H9 (cell line): ENCODE measurements around the gene NALCN. TPM values are rescaled to one million over a fixed set of nuclear protein-coding genes. Genes with fewer than 3 reads are reported as not detected.

Experiments
- DNase-seq: peaks from one replicate; pipeline ENCODE4 v3.0.0-alpha.2; 2017
- H2AFZ ChIP-seq: one replicate; pipeline ENCODE4 v1.6.1; 2013; ENCODE audit warnings: mild to moderate bottlenecking, low read length, control low read depth, moderate library complexity
- H2AK5ac ChIP-seq: 2 replicates; pipeline ENCODE4 v1.6.1; 2013; ENCODE audit warnings: low read length, control low read depth, mixed read lengths; ENCODE audit not compliant: insufficient read length
- H2BK120ac ChIP-seq: one replicate; pipeline ENCODE4 v1.6.1; 2013; ENCODE audit warnings: low read depth, mild to moderate bottlenecking, low read length, control low read depth, inconsistent platforms; ENCODE audit not compliant: poor library complexity, severe bottlenecking
- H2BK12ac ChIP-seq: 2 replicates; pipeline ENCODE4 v1.6.1; 2013; ENCODE audit warnings: low read length, control low read depth, mixed read lengths, low read depth; ENCODE audit not compliant: insufficient read length
- H2BK15ac ChIP-seq: 2 replicates; pipeline ENCODE4 v1.6.1; 2013; ENCODE audit warnings: low read depth, low read length, control low read depth
- H2BK20ac ChIP-seq: one replicate; pipeline ENCODE4 v1.6.1; 2013; ENCODE audit warnings: low read depth, mild to moderate bottlenecking, low read length, control low read depth, inconsistent platforms; ENCODE audit not compliant: poor library complexity, severe bottlenecking
- H2BK5ac ChIP-seq: 2 replicates; pipeline ENCODE4 v1.6.1; 2013; ENCODE audit warnings: low read length, control low read depth, mixed read lengths; ENCODE audit not compliant: insufficient read length
- H3K14ac ChIP-seq: 2 replicates; pipeline ENCODE4 v1.6.1; 2013; ENCODE audit warnings: low read length, control low read depth; ENCODE audit not compliant: insufficient read depth
- H3K18ac ChIP-seq: 2 replicates; pipeline ENCODE4 v1.6.1; 2013; ENCODE audit warnings: low read depth, mild to moderate bottlenecking, mixed read lengths, low read length, control low read depth; ENCODE audit not compliant: insufficient read length
- H3K23ac ChIP-seq: 2 replicates; pipeline ENCODE4 v1.6.1; 2013; ENCODE audit warnings: low read length, control low read depth, mixed read lengths, low read depth; ENCODE audit not compliant: insufficient read length
- H3K23me2 ChIP-seq: 2 replicates; pipeline ENCODE4 v1.6.1; 2013; ENCODE audit warnings: low read depth, mild to moderate bottlenecking, mixed read lengths, low read length, control low read depth; ENCODE audit not compliant: insufficient read length, poor library complexity, severe bottlenecking
- H3K27ac ChIP-seq: 2 replicates; pipeline ENCODE4 v1.5.1; 2013; ENCODE audit warnings: low read length, control low read depth, mixed read lengths, low read depth; ENCODE audit not compliant: insufficient read length
- H3K27me3 ChIP-seq: 2 replicates; pipeline ENCODE4 v1.6.1; 2013; ENCODE audit warnings: low read length, control low read depth, inconsistent platforms; ENCODE audit not compliant: insufficient read depth
- H3K4ac ChIP-seq: 2 replicates; pipeline ENCODE4 v1.6.1; 2013; ENCODE audit warnings: low read depth, mild to moderate bottlenecking, control low read depth, inconsistent platforms, low read length, moderate library complexity
- H3K4me1 ChIP-seq: 2 replicates; pipeline ENCODE4 v1.6.1; 2013; ENCODE audit warnings: low read length, control low read depth, inconsistent platforms; ENCODE audit not compliant: insufficient read depth
- H3K4me2 ChIP-seq: 2 replicates; pipeline ENCODE4 v1.6.1; 2013; ENCODE audit warnings: low read length, control low read depth, mixed read lengths; ENCODE audit not compliant: insufficient read length, insufficient read depth
- H3K56ac ChIP-seq: 2 replicates; pipeline ENCODE4 v1.6.1; 2013; ENCODE audit warnings: low read depth, mild to moderate bottlenecking, mixed read lengths, low read length, control low read depth; ENCODE audit not compliant: insufficient read length
- H3K79me1 ChIP-seq: 2 replicates; pipeline ENCODE4 v1.6.1; 2013; ENCODE audit warnings: low read depth, mild to moderate bottlenecking, moderate library complexity, low read length, control low read depth, inconsistent platforms; ENCODE audit not compliant: insufficient read depth, poor library complexity, severe bottlenecking
- H3K79me2 ChIP-seq: 2 replicates; pipeline ENCODE4 v1.6.1; 2013; ENCODE audit warnings: low read length, control low read depth, inconsistent platforms; ENCODE audit not compliant: insufficient read depth
- H3K9ac ChIP-seq: 2 replicates; pipeline ENCODE4 v1.6.1; 2013; ENCODE audit warnings: low read length, control low read depth, mixed read lengths; ENCODE audit not compliant: insufficient read length; ENCODE audit errors: extremely low read depth
- H3K9me3 ChIP-seq: one replicate; pipeline ENCODE4 v1.6.1; 2013; ENCODE audit warnings: low read depth, low read length, inconsistent platforms; ENCODE audit not compliant: control insufficient read depth
- H3T11ph ChIP-seq: one replicate; pipeline ENCODE4 v1.6.1; 2013; ENCODE audit warnings: mild to moderate bottlenecking, low read length, control low read depth, inconsistent platforms
- H4K20me1 ChIP-seq: one replicate; pipeline ENCODE4 v1.6.1; 2013; ENCODE audit not compliant: control insufficient read depth, insufficient read length, insufficient read depth
- H4K5ac ChIP-seq: 2 replicates; pipeline ENCODE4 v1.6.1; 2013; ENCODE audit warnings: low read depth, mild to moderate bottlenecking, mixed read lengths, low read length, control low read depth; ENCODE audit not compliant: insufficient read length
- H4K8ac ChIP-seq: replicated peaks from 2 replicates; pipeline ENCODE4 v1.6.1; 2013; ENCODE audit warnings: low read length, control low read depth, mixed read lengths, low read depth; ENCODE audit not compliant: insufficient read length
- H4K91ac ChIP-seq: 2 replicates; pipeline ENCODE4 v1.6.1; 2013; ENCODE audit warnings: low read depth, mild to moderate bottlenecking, moderate library complexity, mixed read lengths, low read length, control low read depth; ENCODE audit not compliant: insufficient read length
- H3K27ac Mint-ChIP-seq, 3 experiments: 2 replicates in 2 of 3; 3 replicates in 1 of 3; pipeline ENCODE4 v1.8.0; 2020 to 2021; ENCODE audit warnings: mixed read lengths in 3 of 3, mild to moderate bottlenecking in 1 of 3, moderate library complexity in 1 of 3
- H3K27me3 Mint-ChIP-seq: 2 replicates; pipeline ENCODE4 v1.8.0; 2021; ENCODE audit warnings: low read depth, mild to moderate bottlenecking, moderate library complexity, mixed read lengths
- H3K36me3 Mint-ChIP-seq, 3 experiments: 2 replicates in 2 of 3; 3 replicates in 1 of 3; pipeline ENCODE4 v1.8.0; 2020 to 2021; ENCODE audit warnings: low read depth in 3 of 3, mixed read lengths in 3 of 3; ENCODE audit not compliant: insufficient read depth in 1 of 3
- H3K4me1 Mint-ChIP-seq, 2 experiments: 2 replicates each; pipeline ENCODE4 v1.8.0; 2020; ENCODE audit warnings: mixed read lengths in 2 of 2
- H3K4me3 Mint-ChIP-seq, 2 experiments: 2 replicates in 1 of 2; 3 replicates in 1 of 2; pipeline ENCODE4 v1.8.0; 2020 to 2021; ENCODE audit warnings: mild to moderate bottlenecking in 2 of 2, mixed read lengths in 2 of 2, moderate library complexity in 1 of 2
- H3K9me3 Mint-ChIP-seq, 2 experiments: 2 replicates in 1 of 2; 3 replicates in 1 of 2; pipeline ENCODE4 v1.8.0; 2020; ENCODE audit warnings: mild to moderate bottlenecking in 2 of 2, mixed read lengths in 2 of 2, moderate library complexity in 1 of 2
- total RNA-seq: library from RNA; stranded (reverse); gene quantifications from 2 replicates; pipeline ENCODE4 v1.2.1, GENCODE V29; 2021
- TF ChIP-seq, protein P1 (sequence below): fragments of 200-600 bp; sonication (generic); conservative IDR thresholded peaks from 3 replicates; pipeline ENCODE4 v1.8.0; 2021; ENCODE audit warnings: antibody characterized with exemption, mild to moderate bottlenecking

NALCN gene
- total RNA-seq, 1 experiment from 2014 or later, result 0.09 TPM

DNA sequence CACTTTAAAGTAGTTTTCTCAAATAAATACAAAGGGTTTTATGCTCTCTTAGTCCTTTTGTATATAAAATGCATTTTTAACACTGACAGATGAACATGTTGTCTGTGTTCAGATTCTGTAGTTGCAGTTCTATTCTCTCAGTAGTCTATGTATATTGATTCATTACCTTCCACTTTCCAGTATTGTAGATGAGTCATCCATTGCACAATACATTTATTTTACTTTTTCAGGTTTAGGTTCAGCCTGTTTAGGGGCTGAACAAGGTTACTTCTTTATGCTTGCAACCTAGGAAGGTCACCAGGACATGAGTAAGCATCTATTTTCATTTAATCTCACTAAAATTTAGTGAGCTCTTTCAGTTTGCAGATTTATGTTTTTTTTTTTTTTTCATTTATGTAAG, 173.6 kb downstream of the NALCN start:
- TF ChIP-seq, protein P1, sequence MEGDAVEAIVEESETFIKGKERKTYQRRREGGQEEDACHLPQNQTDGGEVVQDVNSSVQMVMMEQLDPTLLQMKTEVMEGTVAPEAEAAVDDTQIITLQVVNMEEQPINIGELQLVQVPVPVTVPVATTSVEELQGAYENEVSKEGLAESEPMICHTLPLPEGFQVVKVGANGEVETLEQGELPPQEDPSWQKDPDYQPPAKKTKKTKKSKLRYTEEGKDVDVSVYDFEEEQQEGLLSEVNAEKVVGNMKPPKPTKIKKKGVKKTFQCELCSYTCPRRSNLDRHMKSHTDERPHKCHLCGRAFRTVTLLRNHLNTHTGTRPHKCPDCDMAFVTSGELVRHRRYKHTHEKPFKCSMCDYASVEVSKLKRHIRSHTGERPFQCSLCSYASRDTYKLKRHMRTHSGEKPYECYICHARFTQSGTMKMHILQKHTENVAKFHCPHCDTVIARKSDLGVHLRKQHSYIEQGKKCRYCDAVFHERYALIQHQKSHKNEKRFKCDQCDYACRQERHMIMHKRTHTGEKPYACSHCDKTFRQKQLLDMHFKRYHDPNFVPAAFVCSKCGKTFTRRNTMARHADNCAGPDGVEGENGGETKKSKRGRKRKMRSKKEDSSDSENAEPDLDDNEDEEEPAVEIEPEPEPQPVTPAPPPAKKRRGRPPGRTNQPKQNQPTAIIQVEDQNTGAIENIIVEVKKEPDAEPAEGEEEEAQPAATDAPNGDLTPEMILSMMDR, result no peak
- Histone ChIP-seq H3T11ph (no peak overlapping the region), H3K4ac (no peak overlapping the region), H2BK12ac (no peak overlapping the region), H3K27me3 (no peaks in the 10 kb centered on the region), H3K23me2 (no peaks in the 10 kb centered on the region), H4K5ac (no peak overlapping the region), H3K4me2 (no peak overlapping the region), H4K20me1 (no peaks in the 10 kb centered on the region), H3K79me2 (no peaks in the 10 kb centered on the region), H3K4me1 (no peaks in the 10 kb centered on the region), H2BK120ac (no peak overlapping the region), H2BK15ac (no peak overlapping the region), H3K9ac (no peak overlapping the region), H4K8ac (no peak overlapping the region), H3K79me1 (no peaks in the 10 kb centered on the region), H3K9me3 (no peaks in the 10 kb centered on the region), H2AK5ac (no peak overlapping the region), H2BK5ac (no peak overlapping the region), H4K91ac (no peak overlapping the region), H3K18ac (no peak overlapping the region), H2BK20ac (no peak overlapping the region), H2AFZ (no peak overlapping the region), H3K23ac (no peak overlapping the region), H3K56ac (no peak overlapping the region), H3K14ac (no peak overlapping the region), H3K27ac (no peak overlapping the region)
- Mint-ChIP-seq H3K27me3 (no peaks in the 10 kb centered on the region), H3K4me3 (no peak overlapping the region), H3K4me1 (no peaks in the 10 kb centered on the region), H3K36me3 (no peaks in the 10 kb centered on the region), H3K9me3 (no peaks in the 10 kb centered on the region), H3K27ac (no peak overlapping the region)
- DNase-seq, result no peak
